OCI-LY7 (cell line): ENCODE data around the gene PRKAG2.

Experiments
- EZH2phosphoT487 ChIP-seq: fragments of 200-600 bp; sonication (generic); IDR thresholded peaks from 2 replicates; pipeline ENCODE4 v1.6.1; 2018; ENCODE audit warnings: low read depth, borderline replicate concordance, mild to moderate bottlenecking, mixed run types, antibody characterized with exemption, low read length, moderate library complexity, mixed read lengths
- TF ChIP-seq, protein P1 (sequence below): fragments of 200-600 bp; sonication (generic); conservative IDR thresholded peaks from 2 replicates; pipeline ENCODE4 v1.5.1; 2014; ENCODE audit warnings: mild to moderate bottlenecking, antibody characterized with exemption, low read length, moderate library complexity, mixed read lengths

GRCh38 chr7:151542606-151543130 is 334.2 kb downstream of the PRKAG2 start:
- TF ChIP-seq, protein P1, sequence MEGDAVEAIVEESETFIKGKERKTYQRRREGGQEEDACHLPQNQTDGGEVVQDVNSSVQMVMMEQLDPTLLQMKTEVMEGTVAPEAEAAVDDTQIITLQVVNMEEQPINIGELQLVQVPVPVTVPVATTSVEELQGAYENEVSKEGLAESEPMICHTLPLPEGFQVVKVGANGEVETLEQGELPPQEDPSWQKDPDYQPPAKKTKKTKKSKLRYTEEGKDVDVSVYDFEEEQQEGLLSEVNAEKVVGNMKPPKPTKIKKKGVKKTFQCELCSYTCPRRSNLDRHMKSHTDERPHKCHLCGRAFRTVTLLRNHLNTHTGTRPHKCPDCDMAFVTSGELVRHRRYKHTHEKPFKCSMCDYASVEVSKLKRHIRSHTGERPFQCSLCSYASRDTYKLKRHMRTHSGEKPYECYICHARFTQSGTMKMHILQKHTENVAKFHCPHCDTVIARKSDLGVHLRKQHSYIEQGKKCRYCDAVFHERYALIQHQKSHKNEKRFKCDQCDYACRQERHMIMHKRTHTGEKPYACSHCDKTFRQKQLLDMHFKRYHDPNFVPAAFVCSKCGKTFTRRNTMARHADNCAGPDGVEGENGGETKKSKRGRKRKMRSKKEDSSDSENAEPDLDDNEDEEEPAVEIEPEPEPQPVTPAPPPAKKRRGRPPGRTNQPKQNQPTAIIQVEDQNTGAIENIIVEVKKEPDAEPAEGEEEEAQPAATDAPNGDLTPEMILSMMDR = no peak
- no peak for TF ChIP-seq EZH2phosphoT487
